HL-60/S4 (cell line): ENCODE results near the gene CYB5RL.
"Not testable (repeated sequence)": the region's sequence is repeated elsewhere in the genome, so short reads cannot be mapped to it uniquely, and the experiment has no call there.

Source experiments
- in situ Hi-C: fragments of 300-500 bp; cut with MboI; formaldehyde crosslinking; loops from 2 replicates; pipeline ENCODE4 v1.14.3; 2022; ENCODE audit warnings: low sequenced_read_pairs

The CYB5RL gene

GRCh38 chr1:54227091-54227602 is 27.3 kb upstream of the CYB5RL start:
- in situ Hi-C loops, result no loop called here

- in situ Hi-C loops, result no loop called here
Observed at GRCh38 chr1:54225986-54226559, 26.2 kb upstream of the CYB5RL start.

GRCh38 chr1:54225378-54225777 is 25.5 kb upstream of the CYB5RL start:
- in situ Hi-C loops, result no loop called here

DNA sequence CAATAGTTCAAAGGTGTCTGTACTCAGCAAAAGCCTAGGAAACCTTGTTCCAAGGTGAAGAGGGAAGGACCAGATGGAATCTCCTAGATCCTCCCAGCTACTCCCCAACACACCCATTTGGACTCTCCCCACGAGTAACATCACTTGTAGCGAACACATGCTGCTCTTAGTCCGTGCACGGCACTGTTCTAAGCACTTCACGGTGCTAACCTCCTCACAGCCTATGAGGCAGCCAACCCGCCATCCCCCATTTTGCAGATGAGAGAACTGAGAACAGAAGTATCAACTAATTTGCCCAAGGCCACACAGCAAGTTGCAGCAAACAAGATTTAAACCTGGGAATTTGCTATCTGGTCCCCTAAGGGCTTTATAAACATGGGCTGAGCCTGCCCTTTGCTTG is 24.4 kb upstream of the CYB5RL start:
- in situ Hi-C loops, result no loop called here

- in situ Hi-C loops, result no loop called here
Observed at GRCh38 chr1:54223441-54224202, 23.8 kb upstream of the CYB5RL start.

DNA sequence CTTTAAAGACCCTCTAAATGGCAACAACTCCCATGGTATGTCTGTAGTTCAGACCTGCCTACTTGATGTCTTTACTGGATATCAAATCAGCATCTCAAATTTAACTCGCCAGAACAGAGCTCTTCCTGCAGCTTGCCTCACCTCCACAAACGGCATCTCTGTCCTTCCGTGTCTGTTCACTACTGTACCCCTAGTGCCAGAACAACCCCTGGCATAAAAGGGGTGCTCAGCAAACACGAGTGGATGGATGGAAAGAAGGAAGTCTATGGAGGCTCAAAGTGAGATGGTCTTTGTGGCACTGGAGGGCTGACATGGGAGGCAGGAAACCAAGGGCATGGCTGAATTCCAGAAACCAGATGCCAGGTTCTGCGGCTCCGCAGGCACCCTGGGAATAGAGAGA is 22.9 kb upstream of the CYB5RL start:
- in situ Hi-C loops, result no loop called here

DNA sequence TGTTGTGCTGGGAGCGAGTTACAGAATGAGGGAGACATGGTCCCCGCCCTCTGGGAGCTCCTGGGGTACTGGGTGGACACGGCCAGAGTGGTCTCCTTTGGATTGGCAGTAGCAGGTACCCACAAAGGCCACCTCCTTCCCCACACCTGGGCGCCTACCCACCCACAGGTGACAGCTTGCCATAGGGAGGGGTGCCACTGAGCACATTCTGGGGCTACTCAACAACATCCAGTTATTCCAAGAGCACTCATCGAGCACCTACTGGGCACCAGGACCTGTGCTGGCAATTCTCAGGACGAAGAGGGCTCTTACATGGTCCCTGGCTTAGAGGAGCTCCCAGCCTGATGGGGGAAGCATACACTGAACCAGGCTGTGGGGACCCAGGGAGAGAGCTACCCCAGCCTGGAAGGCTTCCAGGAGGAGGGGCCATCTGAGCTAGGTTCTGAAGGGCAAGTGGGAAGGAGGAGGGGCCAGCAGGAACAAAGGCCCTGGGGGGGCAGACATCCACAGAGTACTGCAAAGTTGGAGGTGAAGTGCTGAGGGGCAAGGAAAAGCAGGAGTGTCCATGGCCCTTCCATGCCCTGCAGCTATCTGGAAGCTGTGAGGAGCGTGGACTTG is 22.1 kb upstream of the CYB5RL start:
- in situ Hi-C loops, result no loop called here

GRCh38 chr1:54221113-54221834 is 21.4 kb upstream of the CYB5RL start:
- in situ Hi-C loops, result no loop called here

DNA sequence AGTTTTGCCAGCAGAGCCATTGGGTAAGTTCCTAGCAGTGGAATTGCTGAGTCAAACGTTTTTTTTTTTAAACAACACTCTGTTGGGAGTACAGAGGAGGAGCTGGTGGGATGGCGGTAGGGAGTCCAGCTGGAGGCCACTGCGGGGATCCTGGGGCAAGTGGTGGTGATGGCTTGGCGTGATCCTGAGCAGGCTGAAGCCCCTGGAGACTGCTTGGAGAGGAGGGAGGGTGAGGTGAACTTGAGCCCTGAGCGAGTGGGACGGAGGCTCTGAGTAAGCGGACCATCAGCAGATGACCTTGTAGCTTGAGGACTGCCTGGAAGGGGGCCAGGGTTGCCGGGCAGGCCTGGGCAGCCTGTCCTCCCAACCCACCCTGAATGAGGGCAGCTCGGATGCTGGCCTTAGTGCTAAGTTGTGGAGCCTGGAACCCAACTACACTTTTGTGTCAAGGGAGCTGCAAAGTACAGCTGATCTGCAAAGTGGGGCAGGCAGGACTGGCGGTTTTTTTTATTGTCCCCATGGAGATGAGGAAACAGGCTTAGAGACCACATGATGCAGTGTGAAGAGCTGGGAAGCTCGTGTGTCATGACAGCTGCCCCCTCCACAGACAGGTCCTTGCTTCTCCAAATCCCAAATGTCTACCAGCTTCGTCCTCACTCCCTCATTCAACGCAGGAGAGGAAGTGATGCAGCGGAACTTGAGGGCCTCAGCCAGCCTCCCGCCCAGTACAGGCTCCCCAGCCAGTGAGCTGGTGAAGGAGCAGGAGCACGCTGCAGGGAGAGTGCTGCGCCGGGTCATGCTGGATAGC is 20.4 kb upstream of the CYB5RL start:
- in situ Hi-C loops, result no loop called here

DNA sequence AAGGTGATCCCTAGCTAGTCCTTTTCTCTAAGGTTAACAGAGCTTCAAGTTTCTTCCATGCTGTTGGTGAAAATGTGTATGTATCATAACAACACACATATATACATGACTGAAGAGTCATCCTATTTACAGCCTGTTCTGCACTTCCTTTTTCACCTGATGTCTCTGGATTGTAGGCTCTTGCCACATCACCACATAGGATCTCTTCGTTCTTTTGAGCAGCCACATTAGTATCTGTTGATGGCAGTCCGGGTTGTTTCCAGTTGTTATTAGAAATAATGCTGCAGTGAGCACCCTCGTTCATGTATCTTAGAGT is 19.8 kb upstream of the CYB5RL start:
- in situ Hi-C loops, result no loop called here

DNA sequence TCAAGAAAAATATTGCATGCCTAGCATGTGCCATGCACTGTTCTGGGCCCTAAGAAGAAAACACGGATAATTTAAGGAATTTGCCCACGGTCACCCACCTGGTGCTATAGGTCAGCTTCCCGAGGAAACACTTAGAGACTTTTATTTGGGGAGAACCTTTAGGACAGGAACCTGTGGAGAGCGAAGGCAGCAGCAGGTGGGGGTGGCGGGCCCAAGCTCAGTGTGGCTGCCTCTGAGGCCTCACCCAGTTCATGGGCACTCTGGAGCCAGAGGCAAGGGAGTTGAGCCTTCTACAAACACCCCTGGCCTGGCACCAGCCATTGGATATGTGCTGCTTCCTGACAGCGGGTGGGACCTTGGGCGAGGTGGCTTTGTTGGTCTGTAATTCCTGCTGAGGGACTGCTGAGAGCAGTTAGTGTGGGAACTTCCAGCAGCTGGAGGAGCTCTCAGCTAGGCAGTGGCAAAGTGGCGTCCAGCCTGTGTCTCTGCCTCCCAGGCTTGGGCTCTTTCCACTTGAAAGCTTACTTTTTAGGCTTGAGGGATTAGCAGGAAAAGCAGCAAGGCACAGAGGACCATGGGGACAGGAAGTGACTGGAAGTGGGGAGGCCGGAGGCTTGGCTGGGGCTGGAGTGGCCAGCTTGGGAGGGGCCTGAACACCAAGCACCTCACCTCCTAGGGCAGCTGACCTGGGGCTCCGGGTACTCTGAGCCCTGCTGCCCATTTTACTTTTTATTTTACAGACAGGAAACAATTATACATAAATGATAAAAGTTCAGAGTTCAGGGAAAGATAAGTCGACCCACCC is 19.3 kb upstream of the CYB5RL start:
- in situ Hi-C loops, result no loop called here

DNA sequence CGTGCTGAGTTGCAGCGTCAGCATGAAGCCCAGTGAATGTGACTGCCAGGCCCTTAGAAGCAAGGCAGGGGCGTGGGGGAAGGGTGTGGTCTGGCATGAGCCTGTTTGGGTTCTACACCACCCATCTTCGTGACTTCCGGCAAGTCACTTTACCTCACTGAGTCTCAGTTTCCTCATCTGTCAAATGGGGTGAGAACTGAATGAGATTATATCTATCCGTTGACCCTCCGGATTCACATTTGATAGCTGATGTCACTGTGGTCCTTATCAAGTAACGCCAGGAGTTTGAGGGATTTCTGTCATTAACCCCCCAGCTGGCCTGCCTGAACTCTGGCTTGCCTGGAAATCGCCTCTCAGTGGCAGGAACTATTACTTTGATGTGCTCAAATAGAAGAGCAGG is 15.7 kb upstream of the CYB5RL start:
- in situ Hi-C loops, result no loop called here

DNA sequence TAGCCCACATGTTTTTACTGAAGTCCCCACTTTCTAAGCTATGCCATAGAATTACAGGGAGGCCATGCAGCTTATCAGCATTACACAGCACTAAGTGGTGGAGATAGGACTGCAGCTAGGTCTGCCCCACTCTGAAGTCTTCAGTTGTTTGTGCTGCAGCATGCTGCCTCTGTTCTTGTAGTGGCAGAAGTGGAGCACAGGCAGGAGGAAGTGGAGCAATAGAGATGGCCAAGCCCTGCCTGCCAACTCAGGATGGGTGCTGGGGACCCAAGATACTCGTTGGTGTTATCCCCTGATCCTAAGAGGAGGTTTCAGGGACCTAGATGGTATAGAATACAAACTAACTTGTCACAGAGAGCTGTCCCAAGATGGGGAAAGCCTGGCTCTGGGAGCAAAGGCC is 13.0 kb upstream of the CYB5RL start:
- in situ Hi-C loops, result no loop called here

DNA sequence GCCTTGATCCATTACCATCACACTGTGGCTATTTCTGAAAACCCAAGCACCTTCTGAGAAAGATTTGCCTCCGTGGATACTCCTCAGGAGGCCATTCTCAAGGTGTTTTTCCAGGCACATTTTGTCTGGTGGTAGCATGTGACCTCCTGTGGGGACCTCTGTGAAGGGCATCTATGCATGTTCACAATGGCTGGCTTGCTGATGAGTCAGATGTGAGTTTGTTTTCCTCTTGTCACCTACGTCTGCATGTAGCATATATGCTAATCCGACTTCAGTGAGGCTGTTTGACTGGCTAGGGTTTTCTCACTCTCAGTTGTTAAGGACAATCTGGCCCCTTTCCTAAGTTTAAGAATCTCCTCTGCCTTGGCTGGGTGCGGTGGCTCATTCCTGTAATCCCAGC is 8.1 kb upstream of the CYB5RL start:
- in situ Hi-C loops, result not testable (repeated sequence)

DNA sequence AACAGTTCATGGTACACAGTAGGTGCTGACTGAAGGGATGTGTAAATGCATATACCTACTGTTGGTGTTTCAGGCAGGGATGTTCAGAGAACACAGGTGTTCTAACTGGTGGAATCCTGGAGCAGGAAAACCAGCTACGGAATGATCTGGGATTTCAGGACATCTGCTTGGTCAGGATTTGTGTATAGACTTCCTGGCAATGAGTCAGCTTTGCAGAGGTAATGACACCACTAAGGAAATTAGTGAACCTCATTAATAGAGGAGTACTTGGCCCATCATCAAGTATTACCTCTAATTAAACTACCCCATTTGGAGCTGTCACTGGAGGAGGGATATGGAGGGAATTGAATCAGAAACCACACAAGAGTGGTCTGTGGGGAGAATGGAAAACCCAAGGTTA is 7.5 kb upstream of the CYB5RL start:
- in situ Hi-C loops, result no loop called here

DNA sequence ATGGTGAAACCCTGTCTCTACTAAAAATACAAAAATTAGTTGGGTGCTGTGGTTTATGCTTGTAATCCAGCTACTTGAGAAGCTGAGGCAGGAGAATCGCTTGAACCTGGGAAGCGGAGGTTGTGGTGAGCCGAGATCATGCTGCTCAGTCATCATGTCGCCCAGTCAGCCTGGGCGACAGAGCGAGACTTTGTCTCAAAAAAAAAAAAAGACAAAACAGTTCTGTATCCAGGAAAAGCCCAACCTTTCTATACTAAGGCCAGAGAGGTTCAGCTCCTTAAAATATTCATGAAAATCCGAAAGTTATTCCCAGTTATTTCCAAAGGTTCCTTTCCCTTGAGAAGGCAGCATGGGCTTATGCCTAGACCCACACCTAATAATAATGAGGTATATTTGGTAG is 4.4 kb upstream of the CYB5RL start:
- in situ Hi-C loops, result no loop called here

- in situ Hi-C loops, result no loop called here
Observed at GRCh38 chr1:54200519-54200997, 728 bp upstream of the CYB5RL start.

DNA sequence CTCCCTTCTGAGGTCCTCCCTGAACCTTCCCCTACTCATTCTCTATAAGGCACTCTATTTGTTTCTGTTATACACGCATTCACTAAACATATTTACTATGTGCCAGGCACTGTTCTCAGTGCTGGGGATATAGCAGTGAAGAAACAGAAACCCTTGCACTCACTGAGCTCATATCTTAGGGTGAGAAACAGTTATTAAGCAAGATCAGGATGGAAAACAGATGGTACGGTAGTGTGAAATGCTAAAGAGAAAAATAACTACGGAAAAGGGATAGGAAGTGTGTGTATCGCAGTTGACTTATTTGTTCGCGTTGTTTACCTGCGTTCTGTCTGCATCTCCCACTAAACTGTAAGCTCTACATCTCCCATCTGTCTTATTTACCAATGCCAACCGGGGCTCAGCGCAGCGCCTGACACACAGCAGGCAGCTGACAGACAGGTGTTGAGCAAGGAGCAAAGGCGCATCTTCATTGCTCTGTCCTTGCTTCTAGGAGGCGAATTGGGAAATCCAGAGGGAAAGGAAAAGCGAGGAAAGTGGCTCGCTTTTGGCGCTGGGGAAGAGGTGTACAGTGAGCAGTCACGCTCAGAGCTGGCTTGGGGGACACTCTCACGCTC is 572 bp downstream of the CYB5RL start:
- in situ Hi-C loops, result no loop called here

- in situ Hi-C loops, result no loop called here
Observed at GRCh38 chr1:54193453-54193852, 6.4 kb downstream of the CYB5RL start.

- in situ Hi-C loops, result no loop called here
Observed at GRCh38 chr1:54191525-54191924, 8.3 kb downstream of the CYB5RL start.
